HEK293 (cell line): Measurements from ENCODE around the gene C1QB.

Experiments used
- CTCF ChIA-PET: fragments of 350-600 bp; formaldehyde crosslinking; extraction: SDS; loops from one replicate; lab custom pipeline; 2021; ENCODE audit warnings: antibody characterized with exemption; lab: Yijun Ruan, JAX
- POLR2A ChIA-PET: fragments of 300-600 bp; formaldehyde crosslinking; extraction: SDS; loops from one replicate; lab custom pipeline; 2020; ENCODE audit warnings: antibody characterized with exemption, inconsistent platforms; lab: Yijun Ruan, JAX
- H3K27ac ChIP-seq: fragments of 200-500 bp; sonication (Bioruptor generic); 2 replicates; pipeline ENCODE4 v1.5.1; 2014; ENCODE audit warnings: low read depth, low read length, control low read depth, inconsistent platforms; ENCODE audit errors: extremely low read depth
- H3K36me3 ChIP-seq, 2 experiments: fragments of 200-500 bp in 1 of 2; sonication (Bioruptor generic) in 1 of 2; 1 replicate in 1 of 2; 2 replicates in 1 of 2; pipeline ENCODE4 v1.5.1; 2014 to 2017; ENCODE audit warnings: inconsistent platforms in 2 of 2, low read length in 2 of 2; ENCODE audit not compliant: control insufficient read depth in 2 of 2, insufficient read depth in 1 of 2
- H3K4me1 ChIP-seq: fragments of 200-500 bp; sonication (Bioruptor generic); 2 replicates; pipeline ENCODE4 v1.5.1; 2014; ENCODE audit warnings: mild to moderate bottlenecking, low read length, inconsistent platforms; ENCODE audit not compliant: control insufficient read depth, insufficient read depth
- H3K4me3 ChIP-seq: 2 replicates; pipeline ENCODE4 v1.5.1; 2011; ENCODE audit warnings: low read depth, mild to moderate bottlenecking, control low read depth, low read length, moderate library complexity
- H3K9me3 ChIP-seq: fragments of 200-500 bp; sonication (Bioruptor generic); 2 replicates; pipeline ENCODE4 v1.5.1; 2014; ENCODE audit warnings: low read depth, low read length, inconsistent platforms; ENCODE audit not compliant: control insufficient read depth, insufficient read depth
- GLI4 ChIP-seq: fragments of 450-650 bp; formaldehyde crosslinking; IDR thresholded peaks from 2 replicates; pipeline ENCODE4 v1.5.1; 2016; ENCODE audit warnings: missing biosample characterization, missing genetic modification characterization
- SCRT2 ChIP-seq: fragments of 450-650 bp; formaldehyde crosslinking; IDR thresholded peaks from 2 replicates; pipeline ENCODE4 v1.5.1; 2016; ENCODE audit warnings: missing biosample characterization, missing genetic modification characterization
- ZNF175 ChIP-seq: fragments of 450-650 bp; formaldehyde crosslinking; IDR thresholded peaks from 2 replicates; pipeline ENCODE4 v1.5.1; 2016; ENCODE audit warnings: missing biosample characterization, missing genetic modification characterization
- ZNF221 ChIP-seq: fragments of 450-650 bp; formaldehyde crosslinking; IDR thresholded peaks from 2 replicates; pipeline ENCODE4 v1.5.1; 2017; ENCODE audit warnings: missing biosample characterization, missing genetic modification characterization, borderline replicate concordance
- ZNF404 ChIP-seq: fragments of 450-650 bp; formaldehyde crosslinking; IDR thresholded peaks from 2 replicates; pipeline ENCODE4 v1.5.1; 2017; ENCODE audit warnings: missing biosample characterization, missing genetic modification characterization
- ZNF48 ChIP-seq: fragments of 450-650 bp; formaldehyde crosslinking; IDR thresholded peaks from 2 replicates; pipeline ENCODE4 v1.5.1; 2016; ENCODE audit warnings: missing biosample characterization, missing genetic modification characterization
- ZNF555 ChIP-seq: fragments of 450-650 bp; formaldehyde crosslinking; conservative IDR thresholded peaks from 2 replicates; pipeline ENCODE4 v1.5.1; 2017; ENCODE audit warnings: missing biosample characterization, mild to moderate bottlenecking, missing genetic modification characterization, inconsistent platforms
- ZNF658 ChIP-seq: fragments of 450-650 bp; formaldehyde crosslinking; IDR thresholded peaks from 2 replicates; pipeline ENCODE4; 2016; ENCODE audit warnings: missing biosample characterization, missing genetic modification characterization
- ZNF785 ChIP-seq: fragments of 450-650 bp; formaldehyde crosslinking; IDR thresholded peaks from 2 replicates; pipeline ENCODE4 v1.5.1; 2016; ENCODE audit warnings: missing biosample characterization, missing genetic modification characterization
- ZSCAN16 ChIP-seq: fragments of 450-650 bp; formaldehyde crosslinking; IDR thresholded peaks from 2 replicates; pipeline ENCODE4 v1.5.1; 2016; ENCODE audit warnings: missing biosample characterization, missing genetic modification characterization
- TF ChIP-seq, protein P1 (sequence below): fragments of 450-650 bp; formaldehyde crosslinking; IDR thresholded peaks from 2 replicates; pipeline ENCODE4 v1.5.0; 2017; ENCODE audit warnings: missing biosample characterization, missing genetic modification characterization, borderline replicate concordance
- TF ChIP-seq, protein P2 (sequence below): fragments of 450-650 bp; formaldehyde crosslinking; IDR thresholded peaks from 2 replicates; pipeline ENCODE4 v1.5.1; 2016; ENCODE audit warnings: missing biosample characterization, missing genetic modification characterization
- TF ChIP-seq, protein P3 (sequence below): IDR thresholded peaks from 2 replicates; pipeline ENCODE4 v1.6.1; 2011; ENCODE audit warnings: mild to moderate bottlenecking, low read depth, low read length, borderline replicate concordance

C1QB gene

DNA sequence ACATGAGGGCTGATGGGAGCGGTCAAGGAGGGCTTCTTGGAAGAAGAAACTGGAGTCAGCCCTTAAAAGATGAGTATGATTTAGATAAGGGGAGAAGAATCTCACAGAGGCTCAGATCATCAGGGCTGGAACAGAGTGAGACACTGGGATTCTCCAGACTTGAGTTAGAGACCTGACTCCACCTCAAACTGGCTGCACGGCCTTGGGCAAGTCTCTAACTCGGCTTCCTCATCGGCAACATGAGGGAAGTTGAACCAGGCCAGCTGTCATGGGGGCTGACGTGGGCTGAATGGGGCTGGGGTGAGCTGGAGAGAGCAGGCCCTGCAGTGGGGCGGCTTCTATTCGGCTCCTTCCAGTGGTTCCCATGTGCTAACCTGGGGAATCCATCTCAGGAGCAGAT lies 7.1 kb upstream of the C1QB start:
- H3K27ac ChIP-seq = no peak overlapping the region
- H3K36me3 ChIP-seq = no peaks in the 10 kb centered on the region
- TF ChIP-seq ZNF48 (tag by site-specific recombination) (no peak), ZNF785 (no peak), GLI4 (tag by site-specific recombination) (no peak)
- no peaks in the 10 kb centered on the region for H3K4me1 ChIP-seq
- H3K4me3 ChIP-seq = no peak overlapping the region
- ChIA-PET POLR2A (interaction anchor here (0.6 kb wide), 1 partner anchor 102 kb away, joined by 4 read pairs; no protein-coding TSS in a partner anchor), CTCF (interaction anchor here (0.8 to 2.7 kb wide), 4 partner anchors 222 to 260 kb away, joined by 4 to 12 read pairs (median 4); no protein-coding TSS in a partner anchor)
- no peaks in the 10 kb centered on the region for H3K9me3 ChIP-seq

DNA sequence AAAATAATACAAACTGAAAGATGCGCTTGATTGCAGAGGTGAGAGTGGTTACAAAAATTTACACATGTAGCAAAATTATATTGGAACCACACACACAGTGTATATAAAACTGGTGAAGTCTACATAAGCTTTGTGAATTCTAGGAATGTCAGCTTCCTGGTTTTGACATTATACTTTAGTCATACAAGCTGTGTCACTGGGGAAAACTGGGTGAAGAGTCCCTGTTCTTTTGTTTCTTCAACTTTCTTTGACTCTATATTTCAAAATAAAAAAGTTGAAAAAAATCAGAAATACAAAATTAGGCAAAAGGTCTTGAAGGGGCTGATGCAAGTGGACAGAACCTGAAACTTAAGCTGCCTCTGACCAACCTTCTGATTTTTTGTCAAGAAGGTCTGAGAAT lies 6.7 kb upstream of the C1QB start:
- no peak overlapping the region for H3K4me3 ChIP-seq
- CTCF ChIA-PET = interaction anchor here (0.8 to 2.7 kb wide), 4 partner anchors 223 to 259 kb away, joined by 4 to 12 read pairs (median 4); no protein-coding TSS in a partner anchor
- H3K4me1 ChIP-seq = no peaks in the 10 kb centered on the region
- no peaks in the 10 kb centered on the region for H3K9me3 ChIP-seq
- no peak overlapping the region for H3K27ac ChIP-seq
- POLR2A ChIA-PET = interaction anchor here (0.6 kb wide), 1 partner anchor 102 kb away, joined by 4 read pairs; no protein-coding TSS in a partner anchor
- TF ChIP-seq, protein P1, sequence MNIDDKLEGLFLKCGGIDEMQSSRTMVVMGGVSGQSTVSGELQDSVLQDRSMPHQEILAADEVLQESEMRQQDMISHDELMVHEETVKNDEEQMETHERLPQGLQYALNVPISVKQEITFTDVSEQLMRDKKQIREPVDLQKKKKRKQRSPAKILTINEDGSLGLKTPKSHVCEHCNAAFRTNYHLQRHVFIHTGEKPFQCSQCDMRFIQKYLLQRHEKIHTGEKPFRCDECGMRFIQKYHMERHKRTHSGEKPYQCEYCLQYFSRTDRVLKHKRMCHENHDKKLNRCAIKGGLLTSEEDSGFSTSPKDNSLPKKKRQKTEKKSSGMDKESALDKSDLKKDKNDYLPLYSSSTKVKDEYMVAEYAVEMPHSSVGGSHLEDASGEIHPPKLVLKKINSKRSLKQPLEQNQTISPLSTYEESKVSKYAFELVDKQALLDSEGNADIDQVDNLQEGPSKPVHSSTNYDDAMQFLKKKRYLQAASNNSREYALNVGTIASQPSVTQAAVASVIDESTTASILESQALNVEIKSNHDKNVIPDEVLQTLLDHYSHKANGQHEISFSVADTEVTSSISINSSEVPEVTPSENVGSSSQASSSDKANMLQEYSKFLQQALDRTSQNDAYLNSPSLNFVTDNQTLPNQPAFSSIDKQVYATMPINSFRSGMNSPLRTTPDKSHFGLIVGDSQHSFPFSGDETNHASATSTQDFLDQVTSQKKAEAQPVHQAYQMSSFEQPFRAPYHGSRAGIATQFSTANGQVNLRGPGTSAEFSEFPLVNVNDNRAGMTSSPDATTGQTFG (tag by site-specific recombination) = no peak
- TF ChIP-seq ZSCAN16 (no peak), ZNF658 (tag by site-specific recombination) (no peak)
- H3K36me3 ChIP-seq = no peaks in the 10 kb centered on the region

DNA sequence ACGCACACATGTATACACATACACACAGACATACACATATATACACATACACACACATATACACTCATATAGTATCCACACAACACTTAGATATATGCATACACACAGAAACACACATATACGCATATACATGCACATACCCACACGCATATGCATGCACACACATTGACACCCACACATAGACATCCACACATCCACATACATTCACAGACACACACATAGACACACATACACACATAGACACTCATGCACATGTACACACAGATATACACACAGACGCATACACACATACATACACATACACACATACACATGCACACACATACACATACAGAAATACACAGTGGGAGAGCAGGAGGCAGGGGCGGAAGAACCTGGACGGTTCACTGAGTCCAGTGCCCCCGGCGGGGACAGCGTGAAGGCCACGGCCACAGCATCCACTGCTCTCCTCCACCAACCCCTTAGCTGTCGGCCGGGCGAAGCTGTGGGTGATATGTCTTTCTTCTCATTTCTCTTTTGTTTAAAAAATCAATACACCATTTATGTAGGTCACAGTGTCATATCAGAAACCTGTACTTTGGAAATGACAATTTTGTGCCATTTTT lies 2.8 kb upstream of the C1QB start:
- H3K4me3 ChIP-seq = no peak overlapping the region
- ChIA-PET CTCF (no interaction called here), POLR2A (no interaction called here)
- no peaks in the 10 kb centered on the region for H3K4me1 ChIP-seq
- 0 out of 2 replicates have a peak, but pooled peaks have one; percentile 25 for TF ChIP-seq ZNF175 (tag by site-specific recombination)
- TF ChIP-seq, protein P2, sequence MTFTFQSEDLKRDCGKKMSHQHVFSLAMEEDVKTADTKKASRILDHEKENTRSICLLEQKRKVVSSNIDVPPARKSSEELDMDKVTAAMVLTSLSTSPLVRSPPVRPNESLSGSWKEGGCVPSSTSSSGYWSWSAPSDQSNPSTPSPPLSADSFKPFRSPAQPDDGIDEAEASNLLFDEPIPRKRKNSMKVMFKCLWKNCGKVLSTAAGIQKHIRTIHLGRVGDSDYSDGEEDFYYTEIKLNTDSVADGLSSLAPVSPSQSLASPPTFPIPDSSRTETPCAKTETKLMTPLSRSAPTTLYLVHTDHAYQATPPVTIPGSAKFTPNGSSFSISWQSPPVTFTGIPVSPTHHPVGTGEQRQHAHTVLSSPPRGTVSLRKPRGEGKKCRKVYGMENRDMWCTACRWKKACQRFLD = peak; percentile 56; the same call in 1 of the 2 replicates
- TF ChIP-seq ZNF404 (tag by site-specific recombination) = no peak
- no peaks in the 10 kb centered on the region for H3K36me3 ChIP-seq
- no peak overlapping the region for H3K27ac ChIP-seq
- H3K9me3 ChIP-seq = no peaks in the 10 kb centered on the region

DNA sequence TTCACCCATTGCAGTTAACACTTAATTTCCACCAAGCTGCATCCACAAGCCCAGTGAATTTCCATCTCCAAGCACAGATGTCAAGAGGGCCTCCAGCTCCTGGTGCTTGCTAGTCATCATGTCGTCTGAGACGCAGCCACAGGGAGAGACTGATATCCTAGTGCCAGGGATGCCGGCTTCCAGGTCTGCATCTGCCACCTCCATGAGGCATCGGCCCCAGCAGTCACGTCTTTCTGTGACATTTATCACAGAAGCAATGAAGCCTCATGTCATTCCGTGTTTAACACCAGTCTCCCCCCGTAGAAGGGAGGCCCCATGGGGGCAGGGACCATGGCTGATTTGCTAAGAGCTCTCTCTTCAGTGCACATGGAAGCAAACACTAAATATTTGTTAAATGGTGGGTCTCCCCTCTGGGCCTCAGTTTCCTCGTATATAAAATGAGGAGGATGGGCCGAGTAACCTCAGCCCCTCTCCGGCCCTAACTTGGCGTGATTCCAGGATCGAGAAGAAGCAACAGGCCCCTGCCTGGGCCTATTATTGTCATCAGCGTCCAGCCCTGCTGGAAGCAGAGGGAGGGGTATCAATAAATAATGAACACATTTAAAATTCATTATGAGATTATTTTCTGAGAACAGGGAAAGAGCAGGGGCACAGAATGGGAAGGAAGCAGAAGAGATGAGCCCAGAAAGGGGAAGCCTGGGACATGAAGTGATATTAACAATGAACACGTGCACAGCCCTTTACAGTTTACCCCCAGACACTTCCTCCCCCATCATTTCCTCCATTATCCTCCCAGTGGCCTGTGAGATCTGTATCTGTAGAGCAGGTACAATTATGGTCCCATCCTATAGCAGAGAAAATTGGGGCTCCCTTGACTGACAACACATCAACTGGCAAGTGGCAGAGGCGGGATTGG lies 837 bp upstream of the C1QB start:
- Histone ChIP-seq H3K9me3 (no peaks in the 10 kb centered on the region), H3K4me3 (no peak overlapping the region), H3K27ac (no peak overlapping the region), H3K4me1 (no peaks in the 10 kb centered on the region), H3K36me3 (no peaks in the 10 kb centered on the region)
- POLR2A ChIA-PET = no interaction called here
- CTCF ChIA-PET = interaction anchor here (1.6 kb wide), 1 partner anchor 11 kb away, joined by 4 read pairs; no protein-coding TSS in a partner anchor
- TF ChIP-seq ZNF221 (tag by site-specific recombination) (no peak), SCRT2 (tag by site-specific recombination) (peak; percentile 44; the same call in 1 of the 2 replicates), ZNF555 (no peak)
- TF ChIP-seq, protein P3, sequence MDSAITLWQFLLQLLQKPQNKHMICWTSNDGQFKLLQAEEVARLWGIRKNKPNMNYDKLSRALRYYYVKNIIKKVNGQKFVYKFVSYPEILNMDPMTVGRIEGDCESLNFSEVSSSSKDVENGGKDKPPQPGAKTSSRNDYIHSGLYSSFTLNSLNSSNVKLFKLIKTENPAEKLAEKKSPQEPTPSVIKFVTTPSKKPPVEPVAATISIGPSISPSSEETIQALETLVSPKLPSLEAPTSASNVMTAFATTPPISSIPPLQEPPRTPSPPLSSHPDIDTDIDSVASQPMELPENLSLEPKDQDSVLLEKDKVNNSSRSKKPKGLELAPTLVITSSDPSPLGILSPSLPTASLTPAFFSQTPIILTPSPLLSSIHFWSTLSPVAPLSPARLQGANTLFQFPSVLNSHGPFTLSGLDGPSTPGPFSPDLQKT = no peak
